ENCODE data around the gene NRXN3.

The NRXN3 gene

DNA sequence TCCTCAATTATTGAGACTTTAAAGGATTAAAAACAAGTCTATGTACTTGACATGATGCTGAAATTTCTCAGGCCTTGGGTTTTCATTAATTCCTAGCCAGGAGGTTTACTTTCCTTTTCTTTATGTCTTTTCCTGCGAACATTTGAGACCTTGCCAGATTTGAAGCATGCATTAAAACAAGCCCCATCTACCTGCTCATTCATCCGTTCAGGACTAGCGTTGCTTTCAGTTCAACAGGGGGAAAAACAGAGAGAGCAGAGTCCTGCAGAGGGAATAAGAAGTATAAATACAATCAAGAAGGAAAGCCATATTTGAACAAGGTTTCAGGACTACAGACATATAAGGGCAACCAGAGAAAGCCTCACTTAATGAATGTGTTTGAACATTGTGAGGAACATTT is 1498.8 kb downstream of the NRXN3 start:
- TF ChIP-seq, protein P1, sequence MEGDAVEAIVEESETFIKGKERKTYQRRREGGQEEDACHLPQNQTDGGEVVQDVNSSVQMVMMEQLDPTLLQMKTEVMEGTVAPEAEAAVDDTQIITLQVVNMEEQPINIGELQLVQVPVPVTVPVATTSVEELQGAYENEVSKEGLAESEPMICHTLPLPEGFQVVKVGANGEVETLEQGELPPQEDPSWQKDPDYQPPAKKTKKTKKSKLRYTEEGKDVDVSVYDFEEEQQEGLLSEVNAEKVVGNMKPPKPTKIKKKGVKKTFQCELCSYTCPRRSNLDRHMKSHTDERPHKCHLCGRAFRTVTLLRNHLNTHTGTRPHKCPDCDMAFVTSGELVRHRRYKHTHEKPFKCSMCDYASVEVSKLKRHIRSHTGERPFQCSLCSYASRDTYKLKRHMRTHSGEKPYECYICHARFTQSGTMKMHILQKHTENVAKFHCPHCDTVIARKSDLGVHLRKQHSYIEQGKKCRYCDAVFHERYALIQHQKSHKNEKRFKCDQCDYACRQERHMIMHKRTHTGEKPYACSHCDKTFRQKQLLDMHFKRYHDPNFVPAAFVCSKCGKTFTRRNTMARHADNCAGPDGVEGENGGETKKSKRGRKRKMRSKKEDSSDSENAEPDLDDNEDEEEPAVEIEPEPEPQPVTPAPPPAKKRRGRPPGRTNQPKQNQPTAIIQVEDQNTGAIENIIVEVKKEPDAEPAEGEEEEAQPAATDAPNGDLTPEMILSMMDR (IDR thresholded peaks at IDR 0.05), result no peak

GRCh38 chr14:79670811-79671210 is 1500.6 kb downstream of the NRXN3 start:
- TF ChIP-seq, protein P1 (IDR thresholded peaks at IDR 0.05), result no peak

DNA sequence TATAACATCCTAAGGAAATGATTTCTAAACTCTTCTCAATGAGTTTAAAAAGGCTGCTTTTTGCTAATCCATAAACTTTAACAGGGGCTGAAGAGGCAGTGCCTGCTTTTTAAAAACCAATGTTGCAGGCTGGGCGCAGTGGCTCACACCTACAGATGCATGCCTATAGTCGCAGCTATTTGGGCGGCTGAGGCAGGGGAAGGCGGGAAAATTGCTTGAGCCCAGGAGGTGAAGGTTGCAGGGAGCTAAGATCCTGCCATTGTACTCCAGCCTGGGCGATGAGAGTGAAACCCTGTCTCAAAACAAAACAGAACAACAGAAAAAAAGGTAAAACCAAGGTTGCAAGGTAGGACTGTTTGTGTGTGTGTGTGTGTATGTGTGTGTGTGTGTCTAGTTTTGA is 1509.9 kb downstream of the NRXN3 start:
- TF ChIP-seq, protein P1 (IDR thresholded peaks at IDR 0.05), result no peak

GRCh38 chr14:79686196-79686595 is 1516.0 kb downstream of the NRXN3 start:
- TF ChIP-seq, protein P1 (IDR thresholded peaks at IDR 0.05), result no peak

DNA sequence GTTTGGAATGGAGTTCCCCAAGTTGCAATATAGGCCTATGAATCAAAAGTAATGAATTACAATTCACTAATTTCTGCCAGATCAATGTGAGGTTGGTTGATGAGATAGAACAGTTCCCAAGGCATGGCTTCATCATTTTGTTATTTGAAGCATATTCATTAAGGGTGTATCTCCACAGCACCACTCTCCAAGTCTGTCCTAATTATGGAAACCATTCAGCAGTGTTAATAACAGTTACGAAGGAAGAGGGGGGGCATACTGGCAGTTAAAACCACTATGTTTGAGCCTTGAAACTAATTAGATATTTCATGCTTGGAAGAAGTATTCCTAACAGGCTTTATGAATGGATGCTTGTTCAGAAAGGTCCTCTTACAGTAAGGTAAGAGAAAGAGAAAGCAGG is 1520.8 kb downstream of the NRXN3 start:
- TF ChIP-seq, protein P1 (IDR thresholded peaks at IDR 0.05), result no peak

DNA sequence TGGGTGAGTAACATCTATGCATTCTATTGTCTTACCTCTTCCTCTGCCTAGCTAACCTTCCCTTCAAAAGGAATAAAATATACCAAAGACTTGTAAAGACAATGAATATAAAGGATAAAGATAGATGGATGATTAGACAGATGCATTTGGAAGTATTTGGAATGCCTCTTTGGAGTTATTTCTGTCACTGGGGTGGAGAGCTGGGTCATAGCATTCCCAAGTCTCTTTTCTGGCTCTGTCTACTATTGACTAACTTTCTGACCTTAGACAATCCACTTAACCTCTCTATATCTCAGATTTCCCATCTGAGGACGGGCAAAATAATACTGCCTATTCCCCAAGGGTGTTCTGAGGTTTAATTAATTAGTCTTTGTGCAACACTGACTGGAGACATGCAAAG is 1523.8 kb downstream of the NRXN3 start:
- TF ChIP-seq, protein P1 (IDR thresholded peaks at IDR 0.05), result no peak

GRCh38 chr14:79695307-79695706 is 1525.1 kb downstream of the NRXN3 start:
- TF ChIP-seq, protein P1 (IDR thresholded peaks at IDR 0.05), result no peak

- TF ChIP-seq, protein P1 (IDR thresholded peaks at IDR 0.05), result no peak
Observed at GRCh38 chr14:79698298-79698711, 1528.1 kb downstream of the NRXN3 start.

All from LNCAP (cell line).